ENCODE measurements around the gene UGT2B17.
"Not testable (repeated sequence)": the region's sequence is repeated elsewhere in the genome, so short reads cannot be mapped to it uniquely, and the experiment has no call there.

- not testable (repeated sequence) for TF ChIP-seq CTCF, POLR2AphosphoS5, POLR2A (IDR thresholded peaks at IDR 0.05)
Measured at GRCh38 chr4:68568535-68568934, 7.6 kb downstream of the UGT2B17 start.
